Thymus (tissue), 11 donors: ENCODE data around the gene ALMS1. TPM values are rescaled to one million over a fixed set of nuclear protein-coding genes. Genes with fewer than 3 reads are reported as not detected.
A peak's percentile ranks its signal among the peaks of the same experiment; 100 is the strongest.

Experiments used
- DNase-seq, 9 donors: peaks; one replicate each; pipeline ENCODE4 v3.0.0-alpha.2; 2013; ENCODE audit warnings: low spot score in 9 of 9, low read depth in 6 of 9, missing footprints in 1 of 9
- H3K27ac ChIP-seq, 2 donors: one replicate each; pipeline ENCODE4 v1.5.1; 2013; ENCODE audit warnings: control low read depth in 1 of 2, low read depth in 1 of 2, low read length in 1 of 2, mild to moderate bottlenecking in 1 of 2, moderate library complexity in 1 of 2
- H3K27me3 ChIP-seq, 2 donors: one replicate each; pipeline ENCODE4 v1.5.1; 2013; ENCODE audit warnings: low read length in 1 of 2; ENCODE audit not compliant: control insufficient read depth in 2 of 2, insufficient read depth in 1 of 2
- H3K36me3 ChIP-seq, 2 donors: one replicate each; pipeline ENCODE4 v1.5.1; 2013; ENCODE audit warnings: low read length in 1 of 2, mild to moderate bottlenecking in 1 of 2, moderate library complexity in 1 of 2; ENCODE audit not compliant: control insufficient read depth in 2 of 2, insufficient read depth in 2 of 2
- H3K4me1 ChIP-seq, 2 donors: one replicate each; pipeline ENCODE4 v1.5.1; 2013; ENCODE audit warnings: low read length in 2 of 2; ENCODE audit not compliant: control insufficient read depth in 2 of 2, insufficient read depth in 2 of 2
- H3K4me3 ChIP-seq, 2 donors: one replicate each; pipeline ENCODE4 v1.5.1; 2013; ENCODE audit warnings: low read length in 2 of 2, control low read depth in 1 of 2, mild to moderate bottlenecking in 1 of 2
- H3K9me3 ChIP-seq, 2 donors: one replicate each; pipeline ENCODE4 v1.5.1; 2013; ENCODE audit warnings: low read length in 1 of 2, mild to moderate bottlenecking in 1 of 2; ENCODE audit not compliant: control insufficient read depth in 2 of 2, insufficient read depth in 1 of 2
- WGBS: extraction: QIAGEN DNeasy Blood & Tissue Kit; methylation state at CpG from one replicate; pipeline ENCODE4 v1.1.7; 2013; 5-methylcytosine and 5-hydroxymethylcytosine counted together
- polyA plus RNA-seq: library from polyadenylated mRNA; stranded (reverse); fragments of 200-250 nt; gene quantifications from one replicate; pipeline ENCODE4 v1.2.3, GENCODE V29; 2013
- total RNA-seq: library from RNA; stranded (reverse); fragments of 120-200 nt; gene quantifications from one replicate; pipeline ENCODE4 v1.2.4, GENCODE V29; 2013
- donor health status: healthy.

The ALMS1 gene
- total and polyA plus RNA-seq, 2 donors = 8.4 to 19.5 TPM

DNA sequence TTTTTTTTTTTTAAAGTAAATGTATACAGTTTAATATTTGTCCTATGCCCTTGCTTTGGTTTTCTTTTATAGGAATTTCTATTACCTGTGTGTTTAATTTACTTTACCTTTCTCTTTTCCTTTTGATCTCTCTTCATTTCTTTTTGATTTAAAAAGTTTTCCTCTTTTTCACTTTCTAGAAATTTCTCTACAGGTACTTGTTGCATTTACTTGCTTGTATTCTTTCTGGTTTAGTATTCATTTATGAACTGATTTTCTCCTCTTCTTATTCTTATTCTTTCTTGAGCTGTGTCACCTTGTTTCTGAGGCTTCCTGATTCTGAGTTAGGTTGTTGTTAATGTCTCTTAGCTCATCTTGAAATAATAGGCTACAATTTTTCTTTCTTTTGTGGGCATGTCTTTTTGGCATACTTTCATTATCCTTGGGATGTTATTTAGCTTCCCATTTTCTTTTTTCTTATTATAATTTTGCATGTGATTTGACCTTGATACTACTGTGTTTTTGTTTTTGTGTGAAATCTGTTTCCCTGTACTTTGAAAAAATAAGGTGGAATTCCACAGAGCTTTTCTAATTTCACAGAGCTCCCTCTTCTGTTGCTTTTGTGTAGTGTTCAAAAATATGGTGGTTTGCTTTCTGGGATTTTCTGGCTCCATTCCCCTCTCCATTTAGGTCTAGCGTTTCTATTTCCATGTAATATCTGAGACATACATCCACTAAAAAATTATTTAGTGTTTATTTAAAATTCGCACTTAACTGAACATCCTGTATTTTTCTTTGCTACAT, 25.5 kb upstream of the ALMS1 start:
- Histone ChIP-seq H3K27ac (no peak overlapping the region), H3K4me3 (no peak overlapping the region), H3K9me3 (no peaks in the 10 kb centered on the region), H3K36me3 (no peaks in the 10 kb centered on the region), H3K4me1 (no peaks in the 10 kb centered on the region), H3K27me3 (peaks cover 0 to 4% of the 10 kb centered on the region in 2 donors)
- 30% methylated on average over 2 of the region's 2 CpGs for WGBS
- no peak for DNase-seq

DNA sequence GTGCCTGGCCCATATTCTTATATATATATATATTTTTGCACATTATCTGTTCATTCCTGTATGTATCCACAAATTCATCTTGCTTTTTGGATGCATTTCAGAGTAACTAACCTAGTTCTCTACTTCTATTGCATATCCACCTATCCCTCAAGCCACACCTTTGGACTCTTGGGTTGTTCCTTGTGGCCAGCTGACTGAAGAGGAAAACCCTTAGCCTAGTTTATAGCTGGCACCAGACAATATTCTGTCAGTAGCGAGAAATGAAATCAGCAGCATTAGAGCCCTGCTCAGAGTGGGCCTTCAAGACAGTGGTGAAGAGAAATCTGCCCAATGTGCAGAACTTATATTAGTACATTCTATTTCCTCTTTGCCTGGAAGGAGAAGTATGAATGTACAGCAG, 19.6 kb upstream of the ALMS1 start:
- Histone ChIP-seq H3K27me3 (peaks cover 0 to 5% of the 10 kb centered on the region in 2 donors), H3K27ac (no peak overlapping the region), H3K4me3 (no peak overlapping the region), H3K4me1 (no peaks in the 10 kb centered on the region), H3K9me3 (no peaks in the 10 kb centered on the region), H3K36me3 (no peaks in the 10 kb centered on the region)
- no peak for DNase-seq
- WGBS = 97% methylated on average over 1 of the region's 1 CpG

DNA sequence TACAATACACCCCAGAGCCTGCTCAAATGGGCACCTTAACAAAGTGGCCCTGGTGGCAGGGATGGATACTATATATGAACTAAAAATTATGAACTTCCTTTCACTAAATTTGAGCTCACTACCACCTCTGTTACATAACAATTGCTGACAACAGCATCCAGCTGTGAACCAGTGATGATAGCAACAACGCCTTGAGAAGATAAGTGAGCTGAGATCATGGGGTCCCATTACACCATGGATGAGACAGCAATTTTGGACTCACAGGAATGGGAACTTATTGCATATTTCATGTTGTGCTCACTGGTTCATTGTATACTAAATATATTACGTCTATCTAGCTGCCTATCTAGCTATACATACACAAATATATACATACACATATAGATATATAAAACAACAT, 16.9 kb upstream of the ALMS1 start:
- Histone ChIP-seq H3K4me1 (no peaks in the 10 kb centered on the region), H3K36me3 (no peaks in the 10 kb centered on the region), H3K27ac (no peak overlapping the region), H3K27me3 (peaks cover 0 to 12% of the 10 kb centered on the region in 2 donors), H3K9me3 (no peaks in the 10 kb centered on the region), H3K4me3 (no peak overlapping the region)
- WGBS = 89% methylated on average over 2 of the region's 2 CpGs
- no peak for DNase-seq

DNA sequence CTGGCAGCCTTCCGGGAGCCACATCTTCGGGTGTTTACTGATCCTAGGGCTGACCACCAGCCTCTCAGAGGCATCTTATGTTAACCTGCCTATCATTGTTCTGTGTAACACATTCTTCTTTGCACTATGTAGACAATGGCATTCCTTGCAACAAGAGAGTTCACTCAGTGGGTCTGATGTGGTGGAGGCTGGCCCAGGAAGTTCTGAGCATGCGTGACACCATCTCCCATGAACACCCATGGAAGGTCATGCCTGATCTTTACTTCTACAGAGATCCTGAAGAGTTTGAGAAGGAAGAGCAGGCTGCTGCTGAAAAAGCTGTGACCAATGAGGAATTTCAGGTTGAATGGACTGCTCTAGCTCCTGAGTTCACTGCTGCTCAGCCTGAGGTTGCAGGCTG, 15.3 kb upstream of the ALMS1 start:
- H3K27me3 ChIP-seq = peaks cover 0 to 12% of the 10 kb centered on the region in 2 donors
- no peaks in the 10 kb centered on the region for H3K4me1 ChIP-seq
- H3K36me3 ChIP-seq = no peaks in the 10 kb centered on the region
- H3K9me3 ChIP-seq = no peaks in the 10 kb centered on the region
- no peak overlapping the region for H3K27ac ChIP-seq
- no peak for DNase-seq
- 92% methylated on average over 3 of the region's 3 CpGs for WGBS
- no peak overlapping the region for H3K4me3 ChIP-seq

DNA sequence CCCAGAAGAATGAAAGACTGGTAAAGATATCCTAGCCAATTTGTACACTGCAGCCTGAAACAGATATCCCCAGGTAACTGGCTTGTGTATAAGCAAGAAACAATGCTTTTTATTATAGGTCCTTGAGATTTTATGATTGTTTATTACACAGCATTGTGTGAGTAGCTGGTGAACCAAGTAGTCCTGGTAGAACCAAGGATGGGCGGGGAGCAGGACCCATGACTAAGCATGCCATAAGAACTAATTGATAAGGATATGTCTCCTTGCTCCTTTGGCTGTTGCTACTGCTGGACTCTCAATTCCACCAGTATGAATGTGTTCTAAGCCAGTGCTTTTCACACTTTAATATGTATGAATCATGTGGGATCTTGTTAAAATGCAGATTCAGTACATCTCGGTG, 12.3 kb upstream of the ALMS1 start:
- H3K9me3 ChIP-seq = no peaks in the 10 kb centered on the region
- no peak overlapping the region for H3K27ac ChIP-seq
- H3K27me3 ChIP-seq = peaks cover 4 to 12% of the 10 kb centered on the region in 2 donors
- H3K36me3 ChIP-seq = no peaks in the 10 kb centered on the region
- no peak for DNase-seq
- 85% methylated on average over 2 of the region's 2 CpGs for WGBS
- no peaks in the 10 kb centered on the region for H3K4me1 ChIP-seq
- no peak overlapping the region for H3K4me3 ChIP-seq

DNA sequence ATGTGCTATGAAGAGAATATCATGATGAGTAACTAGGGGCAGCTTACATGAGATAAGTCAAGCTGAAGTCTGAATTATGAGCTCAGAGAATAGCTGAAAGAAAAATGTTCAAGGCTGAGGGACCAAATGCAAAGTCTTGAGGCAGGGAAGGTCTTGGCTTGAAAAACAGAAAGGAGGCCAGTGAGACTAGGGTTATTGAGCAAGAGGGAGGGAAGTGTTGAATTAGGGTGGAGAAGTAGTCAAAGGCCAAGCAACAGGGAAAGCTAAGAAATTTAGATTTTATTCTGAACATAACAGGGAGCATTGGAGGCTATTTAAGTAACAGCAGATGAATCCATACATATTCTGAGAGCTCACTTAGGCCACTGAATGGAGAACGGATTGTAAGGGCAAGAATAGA, 11.4 kb upstream of the ALMS1 start:
- H3K4me3 ChIP-seq = no peak overlapping the region
- H3K27ac ChIP-seq = no peak overlapping the region
- H3K9me3 ChIP-seq = no peaks in the 10 kb centered on the region
- 80% methylated on average over 1 of the region's 1 CpG for WGBS
- no peaks in the 10 kb centered on the region for H3K36me3 ChIP-seq
- H3K27me3 ChIP-seq = peaks cover 4 to 12% of the 10 kb centered on the region in 2 donors
- no peaks in the 10 kb centered on the region for H3K4me1 ChIP-seq
- no peak for DNase-seq

DNA sequence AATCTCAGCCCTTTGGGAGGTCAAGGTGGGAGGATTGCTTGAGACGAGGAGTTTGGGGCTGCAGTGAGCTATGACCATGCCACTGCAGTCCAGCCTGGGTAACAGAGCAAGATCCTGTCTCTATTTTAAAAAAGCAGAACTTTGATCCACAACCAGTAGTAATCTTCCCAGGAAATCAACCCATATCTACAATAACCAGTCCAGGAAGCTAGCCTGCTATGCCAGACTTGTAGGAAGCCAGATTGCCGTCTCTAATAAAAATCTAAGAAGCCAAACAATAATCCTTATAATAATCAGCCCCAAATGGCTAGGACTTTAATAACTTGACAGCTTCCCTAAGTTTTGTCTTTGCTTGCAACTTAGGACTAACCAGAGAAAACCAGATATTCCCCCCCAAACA, 9.0 kb upstream of the ALMS1 start:
- 95% methylated on average over 2 of the region's 2 CpGs for WGBS
- Histone ChIP-seq H3K4me3 (no peak overlapping the region), H3K27ac (no peak overlapping the region), H3K4me1 (no peaks in the 10 kb centered on the region), H3K36me3 (no peaks in the 10 kb centered on the region), H3K9me3 (no peaks in the 10 kb centered on the region), H3K27me3 (peaks cover 6 to 8% of the 10 kb centered on the region in 2 donors)
- DNase-seq = no peak

DNA sequence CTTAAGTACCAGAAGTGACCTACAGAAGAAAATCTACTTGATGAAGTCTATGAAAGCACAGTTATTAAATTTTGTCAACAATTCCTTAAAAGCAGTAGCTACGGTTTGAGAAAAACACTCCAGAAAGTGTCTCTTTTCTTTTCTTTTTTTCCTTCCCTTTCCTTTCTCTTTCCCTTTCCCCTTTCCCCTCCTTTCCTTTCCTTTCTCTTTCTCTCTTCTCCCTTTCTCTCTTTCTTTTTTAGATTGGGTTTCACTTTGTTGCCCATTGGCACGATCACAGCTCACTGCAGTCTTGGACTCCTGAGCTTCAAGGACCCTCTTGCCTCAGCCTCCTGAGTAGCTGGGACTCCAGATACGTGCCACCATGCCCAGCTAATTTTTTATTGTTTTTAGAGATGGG, 2.6 kb upstream of the ALMS1 start:
- H3K4me3 ChIP-seq = no peak overlapping the region
- H3K9me3 ChIP-seq = no peaks in the 10 kb centered on the region
- no peak for DNase-seq
- 90% methylated on average over 3 of the region's 3 CpGs for WGBS
- no peaks in the 10 kb centered on the region for H3K36me3 ChIP-seq
- H3K4me1 ChIP-seq = peaks cover 13 to 15% of the 10 kb centered on the region in 2 donors
- no peak overlapping the region for H3K27ac ChIP-seq
- H3K27me3 ChIP-seq = peaks cover 4% of the 10 kb centered on the region in 2 donors

DNA sequence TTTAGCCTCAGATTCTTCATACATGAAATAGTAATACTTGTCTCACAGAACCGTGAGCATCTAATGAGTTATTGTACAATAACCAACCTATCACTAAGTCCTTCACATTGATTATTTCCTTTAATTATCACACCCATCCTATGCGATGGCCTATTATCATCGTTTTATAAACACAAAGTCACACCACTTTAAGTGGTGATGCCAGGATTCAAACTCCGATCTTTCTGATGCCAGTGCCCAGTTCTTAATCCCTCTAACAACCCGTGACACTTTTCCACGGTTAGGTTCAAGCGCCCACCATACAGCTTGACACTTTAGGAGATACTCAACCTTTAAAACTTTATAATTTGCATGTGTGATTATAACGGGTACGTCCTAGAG, 523 bp upstream of the ALMS1 start:
- Histone ChIP-seq H3K4me1 (peaks cover 13 to 15% of the 10 kb centered on the region in 2 donors), H3K27ac (peak overlapping the region; percentile 71), H3K36me3 (no peaks in the 10 kb centered on the region), H3K9me3 (no peaks in the 10 kb centered on the region), H3K4me3 (peak overlapping the region; percentile 52 to 86), H3K27me3 (peaks cover 4% of the 10 kb centered on the region in 2 donors)
- peak in 1 of 9 donors; percentile 4 for DNase-seq
- WGBS = 9% methylated on average over 9 of the region's 9 CpGs
